IPS DF 6.9 (cell line): ENCODE measurements around the gene GIPC1.
"Not testable (repeated sequence)": the region's sequence is repeated elsewhere in the genome, so short reads cannot be mapped to it uniquely, and the experiment has no call there.

Experiments used
- DNase-seq: peaks from one replicate; pipeline ENCODE4 v3.0.0-alpha.2; 2013; ENCODE audit warnings: low read depth, low spot score
- H3K27ac ChIP-seq: one replicate; pipeline ENCODE4 v1.5.1; 2013; ENCODE audit warnings: low read length, control low read depth
- H3K27me3 ChIP-seq: 2 replicates; pipeline ENCODE4 v1.6.1; 2013; ENCODE audit warnings: mild to moderate bottlenecking, low read length; ENCODE audit not compliant: control insufficient read depth, insufficient read depth
- H3K36me3 ChIP-seq: 2 replicates; pipeline ENCODE4 v1.6.1; 2013; ENCODE audit warnings: low read length; ENCODE audit not compliant: control insufficient read depth, insufficient read depth
- H3K4me1 ChIP-seq: 2 replicates; pipeline ENCODE4 v1.6.1; 2013; ENCODE audit warnings: low read length; ENCODE audit not compliant: control insufficient read depth, insufficient read depth
- H3K4me3 ChIP-seq: 2 replicates; pipeline ENCODE4 v1.5.1; 2013; ENCODE audit warnings: mild to moderate bottlenecking, low read length
- H3K9me3 ChIP-seq: 2 replicates; pipeline ENCODE4 v1.6.1; 2013; ENCODE audit warnings: low read length, inconsistent platforms; ENCODE audit not compliant: control insufficient read depth, insufficient read depth
- WGBS: extraction: QIAGEN DNeasy Blood & Tissue Kit; methylation state at CpG from one replicate; pipeline ENCODE4 v1.1.7; 2013; ENCODE audit warnings: mixed read lengths, missing lambda C conversion rate; ENCODE audit not compliant: insufficient read length, insufficient coverage; 5-methylcytosine and 5-hydroxymethylcytosine counted together

The GIPC1 gene

DNA sequence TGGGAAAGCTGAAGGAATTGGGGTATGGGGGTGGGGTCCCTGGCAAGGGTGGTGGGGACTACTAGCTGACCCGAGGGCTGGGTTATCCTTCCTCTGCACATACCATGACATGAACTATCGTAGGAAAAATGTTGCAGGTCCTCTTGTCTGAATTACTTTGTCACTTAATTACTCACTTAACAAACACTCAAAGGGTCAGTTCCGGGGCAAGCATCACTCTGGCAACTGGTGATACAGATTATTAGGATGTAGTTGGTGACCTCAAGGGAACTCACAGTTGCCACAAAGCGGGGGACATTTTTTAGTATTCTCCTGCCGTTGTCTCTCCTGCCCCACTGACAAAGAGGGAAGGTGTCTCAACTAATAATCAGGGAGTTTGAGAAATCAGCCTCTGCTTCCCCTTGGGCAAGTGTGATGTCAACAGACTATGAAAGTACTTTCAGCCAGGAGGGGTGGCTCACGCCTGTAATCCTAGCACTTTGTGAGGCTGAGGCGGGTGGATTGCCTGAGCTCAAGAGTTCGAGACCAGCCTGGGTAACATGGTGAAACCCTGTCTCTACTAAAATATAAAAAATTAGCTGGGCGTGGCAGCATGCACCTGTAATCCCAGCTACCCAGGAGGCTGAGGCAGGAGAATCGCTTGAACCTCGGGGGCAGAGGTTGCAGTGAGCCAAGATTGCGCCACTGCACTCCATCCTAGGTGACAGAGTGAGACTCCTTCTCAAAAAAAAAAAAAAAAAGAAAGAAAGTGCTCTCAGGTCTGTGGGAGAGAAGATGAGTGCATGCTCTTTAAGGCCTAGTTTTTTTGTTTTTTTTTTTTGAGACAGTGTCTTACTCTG is 12.0 kb upstream of the GIPC1 start:
- H3K9me3 ChIP-seq = no peaks in the 10 kb centered on the region
- no peaks in the 10 kb centered on the region for H3K4me1 ChIP-seq
- no peaks in the 10 kb centered on the region for H3K36me3 ChIP-seq
- no peaks in the 10 kb centered on the region for H3K27me3 ChIP-seq
- no peak overlapping the region for H3K4me3 ChIP-seq
- no CpG with 5 or more reads among the region's 12 CpGs for WGBS
- no peak for DNase-seq
- H3K27ac ChIP-seq = no peak overlapping the region

DNA sequence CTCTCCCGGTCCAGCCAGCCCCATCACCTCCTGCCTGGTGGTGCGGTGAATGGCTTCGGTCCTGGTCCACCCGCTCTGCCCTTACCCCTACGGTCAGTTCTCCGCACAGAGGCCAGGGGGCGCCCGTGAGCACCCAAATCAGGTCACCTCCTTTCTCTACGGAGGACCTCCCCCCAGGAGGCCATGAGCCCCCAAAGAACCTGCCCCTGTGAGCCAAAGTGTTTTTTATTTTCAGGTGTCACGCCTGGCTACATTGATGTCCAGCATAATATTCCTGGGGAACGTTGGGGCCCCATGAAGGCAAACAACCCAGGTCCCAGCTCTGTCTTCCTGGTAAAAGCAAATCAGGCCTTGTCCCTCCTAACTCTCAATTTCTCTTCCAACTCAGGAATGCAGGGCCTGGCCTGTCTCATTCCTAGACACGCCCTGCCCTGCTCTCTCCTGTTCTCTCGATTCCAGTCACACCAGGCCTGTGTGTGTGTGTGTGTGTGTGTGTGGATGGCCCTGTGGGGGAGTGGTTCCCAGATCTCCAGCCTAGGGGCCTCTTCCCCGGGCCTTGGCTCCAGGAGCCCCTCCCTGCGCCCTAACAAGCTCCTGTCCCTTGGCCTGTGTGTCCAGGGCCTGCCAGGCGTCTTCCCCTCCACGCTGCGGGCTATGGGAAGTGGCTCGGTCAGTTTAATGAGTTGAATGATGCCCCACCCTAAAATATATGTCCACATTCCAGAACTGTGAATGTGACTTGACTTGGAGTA is 9.7 kb upstream of the GIPC1 start:
- WGBS = no CpG with 5 or more reads among the region's 19 CpGs
- Histone ChIP-seq H3K27ac (no peak overlapping the region), H3K9me3 (no peaks in the 10 kb centered on the region), H3K36me3 (no peaks in the 10 kb centered on the region), H3K27me3 (no peaks in the 10 kb centered on the region), H3K4me3 (no peak overlapping the region), H3K4me1 (no peaks in the 10 kb centered on the region)
- no peak for DNase-seq

GRCh38 chr19:14504575-14504974 is 8.6 kb upstream of the GIPC1 start:
- not testable (repeated sequence) for H3K4me1 ChIP-seq, H3K27me3 ChIP-seq, H3K9me3 ChIP-seq, H3K36me3 ChIP-seq, DNase-seq, H3K4me3 ChIP-seq, H3K27ac ChIP-seq
- WGBS = 0% methylated on average over 1 of the region's 8 CpGs

DNA sequence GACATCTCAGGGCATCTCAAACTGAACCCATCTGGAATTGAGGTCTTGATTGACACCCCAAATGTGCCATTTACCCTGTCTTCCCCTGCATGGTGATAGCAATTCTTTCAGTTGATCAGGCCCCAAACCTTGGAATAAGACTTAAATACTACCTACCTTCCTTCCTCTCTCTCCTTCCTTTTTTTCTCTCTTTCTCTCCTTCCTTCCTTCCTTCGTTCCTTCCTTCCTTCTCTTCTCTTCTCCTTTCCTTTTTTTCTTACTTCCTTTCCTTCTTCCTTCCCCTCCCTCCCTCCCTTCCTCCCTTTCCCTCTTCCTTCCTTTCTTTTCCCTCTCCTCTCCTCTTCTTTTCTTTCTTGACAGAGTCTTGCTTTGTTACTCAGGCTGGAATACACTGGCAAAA is 7.4 kb upstream of the GIPC1 start:
- no peaks in the 10 kb centered on the region for H3K9me3 ChIP-seq
- WGBS = no CpG with 5 or more reads among the region's 1 CpG
- H3K4me3 ChIP-seq = no peak overlapping the region
- H3K27ac ChIP-seq = no peak overlapping the region
- H3K4me1 ChIP-seq = no peaks in the 10 kb centered on the region
- no peaks in the 10 kb centered on the region for H3K36me3 ChIP-seq
- H3K27me3 ChIP-seq = no peaks in the 10 kb centered on the region
- no peak for DNase-seq

DNA sequence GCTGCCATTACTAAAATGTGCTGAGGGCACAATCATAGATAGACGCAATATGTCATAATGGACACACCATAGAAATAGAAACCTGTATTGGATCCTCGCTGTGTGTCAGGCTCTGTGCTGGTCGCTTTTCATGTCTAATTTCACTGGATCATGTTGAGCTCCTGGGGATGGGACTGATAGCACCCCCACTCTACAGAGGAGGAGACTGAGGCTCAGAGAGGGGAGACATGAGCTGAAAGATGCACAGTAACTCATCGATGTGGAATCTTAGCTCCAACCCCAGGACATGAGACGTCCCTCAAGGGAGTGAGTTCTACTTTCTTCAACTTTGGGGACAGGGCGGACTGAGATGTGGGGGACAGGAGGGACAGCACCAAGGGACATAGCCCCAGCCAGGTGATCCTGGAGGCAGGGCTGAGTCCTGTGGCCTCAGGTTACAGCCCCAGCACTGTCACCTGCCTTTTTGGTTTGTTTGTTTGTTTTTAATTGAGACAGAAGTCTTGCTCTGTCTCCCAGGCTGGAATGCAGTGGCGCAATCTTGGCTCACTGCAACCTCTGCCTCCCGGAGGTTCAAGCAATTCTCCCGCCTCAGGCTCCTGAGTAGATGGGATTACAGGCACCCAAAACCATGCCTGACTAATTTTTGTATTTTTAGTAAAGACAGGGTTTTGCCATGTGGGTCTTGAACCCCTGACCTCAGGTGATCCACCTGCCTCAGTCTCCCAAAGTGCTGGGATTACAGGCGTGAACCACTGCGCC is 6.6 kb upstream of the GIPC1 start:
- H3K9me3 ChIP-seq = no peaks in the 10 kb centered on the region
- H3K27me3 ChIP-seq = no peaks in the 10 kb centered on the region
- DNase-seq = no peak
- H3K4me1 ChIP-seq = no peaks in the 10 kb centered on the region; the same call in 1 of the 2 replicates
- no CpG with 5 or more reads among the region's 11 CpGs for WGBS
- H3K4me3 ChIP-seq = no peak overlapping the region
- H3K36me3 ChIP-seq = no peaks in the 10 kb centered on the region
- no peak overlapping the region for H3K27ac ChIP-seq

DNA sequence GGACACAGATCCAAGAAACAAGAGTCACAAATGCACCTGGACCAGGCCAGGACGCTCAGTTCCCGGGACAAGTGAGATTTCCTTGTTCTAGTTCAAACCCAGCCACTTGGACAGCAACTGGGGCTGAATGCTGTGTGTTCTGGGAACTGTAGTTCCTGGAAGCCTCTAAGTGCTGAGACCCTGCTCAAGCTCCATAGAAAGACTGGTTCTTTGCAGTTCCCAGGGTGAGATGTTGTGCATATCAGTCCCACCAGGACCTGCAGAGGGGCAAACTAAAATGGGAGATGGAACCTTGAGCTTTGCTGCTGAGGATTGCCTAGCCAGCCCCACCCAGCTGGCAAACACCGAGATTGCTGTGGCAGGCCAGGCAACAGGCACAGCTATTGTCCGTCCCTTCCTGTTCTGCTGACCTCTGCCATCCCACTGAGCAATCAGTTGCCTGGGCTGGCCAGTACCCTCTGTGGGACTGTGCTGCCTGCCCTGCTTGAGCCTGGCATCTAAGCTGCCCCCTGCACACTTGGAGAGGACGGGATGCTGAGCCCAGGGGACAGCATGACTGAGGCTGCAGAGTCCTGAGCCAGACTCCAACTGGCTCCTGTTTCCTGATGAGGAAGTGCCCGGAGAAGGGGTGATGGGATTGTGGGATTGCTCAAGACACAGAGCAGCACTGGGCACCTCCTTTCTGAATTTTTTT is 1.4 kb upstream of the GIPC1 start:
- WGBS = no CpG with 5 or more reads among the region's 6 CpGs
- Histone ChIP-seq H3K4me3 (no peak overlapping the region), H3K27ac (no peak overlapping the region), H3K4me1 (peaks cover 2% of the 10 kb centered on the region; the same call in 1 of the 2 replicates), H3K36me3 (no peaks in the 10 kb centered on the region), H3K9me3 (no peaks in the 10 kb centered on the region), H3K27me3 (no peaks in the 10 kb centered on the region)
- no peak for DNase-seq

GRCh38 chr19:14496834-14497227 is 904 bp upstream of the GIPC1 start:
- WGBS = no CpG with 5 or more reads among the region's 7 CpGs
- Histone ChIP-seq H3K4me3 (no peak overlapping the region), H3K4me1 (peaks cover 2% of the 10 kb centered on the region; the same call in 1 of the 2 replicates), H3K27ac (no peak overlapping the region), H3K36me3 (no peaks in the 10 kb centered on the region), H3K27me3 (no peaks in the 10 kb centered on the region), H3K9me3 (no peaks in the 10 kb centered on the region)
- DNase-seq = no peak

- no peak for DNase-seq
- no peak overlapping the region for H3K27ac ChIP-seq
- WGBS = no CpG with 5 or more reads among the region's 28 CpGs
These were observed 277 bp downstream of the GIPC1 start for GRCh38 chr19:14495672-14496028.

GRCh38 chr19:14494910-14495671 is 836 bp downstream of the GIPC1 start:
- WGBS = no CpG with 5 or more reads among the region's 14 CpGs

More at GRCh38 chr19:14495672-14496028, 277 bp downstream of the GIPC1 start:
- no peaks in the 10 kb centered on the region for H3K27me3 ChIP-seq
- no peaks in the 10 kb centered on the region for H3K9me3 ChIP-seq
- peak overlapping the region; percentile 81 for H3K4me3 ChIP-seq
- no peaks in the 10 kb centered on the region for H3K36me3 ChIP-seq
- H3K4me1 ChIP-seq = peaks cover 2% of the 10 kb centered on the region; the same call in 1 of the 2 replicates

More at GRCh38 chr19:14494910-14495671, 836 bp downstream of the GIPC1 start:
- Histone ChIP-seq H3K27ac (no peak overlapping the region), H3K27me3 (no peaks in the 10 kb centered on the region), H3K9me3 (no peaks in the 10 kb centered on the region), H3K36me3 (no peaks in the 10 kb centered on the region), H3K4me1 (peaks cover 2% of the 10 kb centered on the region; the same call in 1 of the 2 replicates), H3K4me3 (peak overlapping the region; percentile 81)
- DNase-seq = no peak
